Kidney epithelial cell (primary cell): Measurements from ENCODE around the gene UBE2Q1. TPM values are rescaled to one million over a fixed set of nuclear protein-coding genes. Genes with fewer than 3 reads are reported as not detected.

Source experiments
- DNase-seq: peaks from one replicate; pipeline ENCODE4 v3.0.0-alpha.2; 2010; ENCODE audit warnings: low read depth
- H3K27me3 ChIP-seq: 2 replicates; pipeline ENCODE4 v1.6.0; 2011; ENCODE audit warnings: low read length; ENCODE audit not compliant: control insufficient read depth, insufficient read depth
- H3K36me3 ChIP-seq: 2 replicates; pipeline ENCODE4 v1.5.1; 2011; ENCODE audit warnings: low read length; ENCODE audit not compliant: control insufficient read depth, insufficient read depth
- H3K4me3 ChIP-seq: 2 replicates; pipeline ENCODE4 v1.5.1; 2011; ENCODE audit warnings: low read depth, mild to moderate bottlenecking, control low read depth, low read length
- total RNA-seq: library from RNA; depleted of rRNA; stranded (reverse); fragments of >200 nt; gene quantifications from 2 replicates; pipeline ENCODE4 v1.2.3, GENCODE V29; 2015
- TF ChIP-seq, protein P1 (sequence below): IDR thresholded peaks from 2 replicates; pipeline ENCODE4 v1.5.1; 2011; ENCODE audit warnings: mild to moderate bottlenecking, moderate library complexity, low read length, control low read depth, inconsistent platforms; ENCODE audit not compliant: insufficient read depth, poor library complexity, severe bottlenecking

UBE2Q1 gene
- total RNA-seq, 1 donor from 2014 or later = 42.7 TPM

DNA sequence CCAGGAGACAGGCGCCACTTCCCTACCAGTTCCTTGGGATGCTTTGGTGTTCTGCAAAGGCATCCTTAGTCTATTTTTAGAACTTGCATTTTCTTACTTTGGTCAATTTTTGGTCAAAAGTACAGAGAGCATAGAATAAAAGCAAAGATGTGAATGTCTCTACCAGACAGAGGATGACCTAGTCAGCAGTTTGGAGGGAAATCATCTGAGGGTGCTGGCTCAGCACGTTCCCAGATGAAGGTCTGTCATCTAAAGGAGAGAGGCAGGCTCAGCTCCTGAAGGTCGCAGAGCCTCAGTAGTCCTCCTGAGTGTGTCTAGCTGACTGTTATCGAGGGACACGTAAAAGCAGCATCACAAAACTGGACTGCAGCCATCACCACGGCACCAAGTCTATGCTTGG, 24.4 kb upstream of the UBE2Q1 start:
- H3K36me3 ChIP-seq = peaks cover 8% of the 10 kb centered on the region
- no peak for DNase-seq
- TF ChIP-seq, protein P1, sequence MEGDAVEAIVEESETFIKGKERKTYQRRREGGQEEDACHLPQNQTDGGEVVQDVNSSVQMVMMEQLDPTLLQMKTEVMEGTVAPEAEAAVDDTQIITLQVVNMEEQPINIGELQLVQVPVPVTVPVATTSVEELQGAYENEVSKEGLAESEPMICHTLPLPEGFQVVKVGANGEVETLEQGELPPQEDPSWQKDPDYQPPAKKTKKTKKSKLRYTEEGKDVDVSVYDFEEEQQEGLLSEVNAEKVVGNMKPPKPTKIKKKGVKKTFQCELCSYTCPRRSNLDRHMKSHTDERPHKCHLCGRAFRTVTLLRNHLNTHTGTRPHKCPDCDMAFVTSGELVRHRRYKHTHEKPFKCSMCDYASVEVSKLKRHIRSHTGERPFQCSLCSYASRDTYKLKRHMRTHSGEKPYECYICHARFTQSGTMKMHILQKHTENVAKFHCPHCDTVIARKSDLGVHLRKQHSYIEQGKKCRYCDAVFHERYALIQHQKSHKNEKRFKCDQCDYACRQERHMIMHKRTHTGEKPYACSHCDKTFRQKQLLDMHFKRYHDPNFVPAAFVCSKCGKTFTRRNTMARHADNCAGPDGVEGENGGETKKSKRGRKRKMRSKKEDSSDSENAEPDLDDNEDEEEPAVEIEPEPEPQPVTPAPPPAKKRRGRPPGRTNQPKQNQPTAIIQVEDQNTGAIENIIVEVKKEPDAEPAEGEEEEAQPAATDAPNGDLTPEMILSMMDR = no peak
- no peak overlapping the region for H3K4me3 ChIP-seq
- no peaks in the 10 kb centered on the region for H3K27me3 ChIP-seq

DNA sequence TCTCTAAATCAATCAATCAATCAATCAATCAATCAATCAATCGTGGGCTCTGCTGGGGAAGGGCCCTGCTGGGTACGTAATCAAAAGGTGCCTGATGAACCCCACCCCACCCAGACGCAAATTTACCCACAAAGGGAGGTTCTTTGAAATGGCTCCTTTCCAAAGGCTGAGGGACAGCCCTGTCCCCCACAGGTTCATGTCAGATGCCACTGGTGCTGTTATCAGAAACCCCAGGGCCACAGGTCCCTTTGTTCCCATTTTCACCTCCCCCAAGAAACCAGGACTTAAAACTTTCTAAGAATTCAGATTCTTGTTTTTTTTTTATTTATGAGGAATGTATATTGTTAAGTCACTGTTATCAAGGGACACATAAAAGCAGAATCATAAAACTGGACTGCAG, 23.3 kb upstream of the UBE2Q1 start:
- no peak for DNase-seq
- H3K36me3 ChIP-seq = peaks cover 6% of the 10 kb centered on the region
- no peaks in the 10 kb centered on the region for H3K27me3 ChIP-seq
- H3K4me3 ChIP-seq = no peak overlapping the region
- TF ChIP-seq, protein P1 = no peak

DNA sequence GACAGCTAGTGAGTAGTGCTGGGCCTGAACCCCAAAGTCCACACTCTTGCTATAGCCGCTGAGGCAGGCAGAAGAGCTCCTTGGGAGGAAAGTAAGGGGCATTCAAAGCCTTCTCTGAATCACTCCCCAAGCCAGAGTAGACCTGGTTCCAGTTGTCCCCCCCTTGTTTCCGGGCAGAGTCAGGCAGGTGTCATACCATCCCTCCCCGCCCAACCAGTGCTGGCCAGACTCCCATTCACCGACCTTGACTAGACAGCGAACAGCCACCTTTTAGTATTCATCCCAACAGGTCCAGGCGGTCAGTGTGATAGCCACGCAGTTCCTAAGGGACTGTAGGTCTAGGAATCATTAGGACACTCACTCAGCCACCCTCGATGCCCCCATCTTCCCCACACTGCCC, 20.9 kb upstream of the UBE2Q1 start:
- Histone ChIP-seq H3K36me3 (peaks cover 4% of the 10 kb centered on the region), H3K4me3 (no peak overlapping the region)
- TF ChIP-seq, protein P1 = no peak

DNA sequence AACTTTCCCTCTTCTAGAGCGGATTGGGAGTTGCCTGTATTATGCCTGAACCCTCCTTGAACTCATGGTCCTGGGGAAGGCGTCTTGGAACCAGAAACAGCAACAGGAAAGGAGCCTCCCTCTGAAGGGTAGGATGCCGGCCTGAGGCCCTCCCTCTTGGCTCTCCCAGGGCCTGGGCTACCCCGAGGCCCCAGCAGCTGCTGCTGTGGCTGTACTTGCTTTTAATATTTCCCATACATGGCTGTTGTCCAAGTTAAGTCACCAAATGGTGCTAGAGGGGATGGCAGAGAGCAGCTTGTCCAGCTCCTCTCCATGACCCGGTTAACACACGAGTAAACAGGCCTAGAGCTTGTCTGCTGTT, 19.6 kb upstream of the UBE2Q1 start:
- Histone ChIP-seq H3K27me3 (no peaks in the 10 kb centered on the region), H3K36me3 (peaks cover 4% of the 10 kb centered on the region), H3K4me3 (no peak overlapping the region)
- TF ChIP-seq, protein P1 = no peak
- no peak for DNase-seq

More for the DNA sequence above, 20.9 kb upstream of the UBE2Q1 start:
- DNase-seq = no peak
- H3K27me3 ChIP-seq = no peaks in the 10 kb centered on the region

DNA sequence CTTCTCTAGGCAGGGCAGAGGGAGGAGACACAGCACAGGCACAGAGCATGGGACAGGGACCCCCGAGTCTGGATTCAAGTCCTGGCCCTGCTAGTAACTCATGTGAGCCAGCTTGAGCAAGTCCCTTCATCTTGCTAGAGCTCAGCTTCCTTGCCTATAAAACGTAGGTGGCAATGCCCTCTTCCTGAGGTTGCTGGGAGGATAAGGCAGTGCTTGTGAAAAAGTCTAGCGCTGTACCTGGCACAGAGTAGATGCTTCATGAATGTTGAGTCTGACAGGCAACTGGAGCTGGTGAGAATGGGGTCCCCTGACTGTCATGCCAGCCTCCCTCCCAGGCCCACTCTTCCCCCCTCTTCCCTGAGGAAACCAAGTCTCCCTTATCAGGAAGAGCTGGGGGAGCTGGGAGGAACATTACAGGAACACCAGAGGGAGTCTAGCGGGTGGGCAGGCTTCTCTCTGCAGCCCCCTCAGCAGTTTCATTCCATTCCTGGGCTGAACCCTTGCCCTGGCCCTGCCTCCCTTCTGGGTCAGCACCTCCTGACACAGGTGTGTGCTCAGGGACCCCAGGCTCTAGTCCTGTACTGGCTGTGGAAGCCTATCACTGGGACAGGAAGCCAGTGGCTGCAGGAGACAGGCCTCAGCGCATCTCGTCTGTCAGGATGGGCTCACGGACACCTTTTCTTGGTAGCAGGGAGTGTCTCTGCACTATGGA, 19.0 kb upstream of the UBE2Q1 start:
- TF ChIP-seq, protein P1 = no peak
- Histone ChIP-seq H3K4me3 (no peak overlapping the region), H3K27me3 (no peaks in the 10 kb centered on the region), H3K36me3 (peaks cover 1% of the 10 kb centered on the region)
- DNase-seq = no peak

DNA sequence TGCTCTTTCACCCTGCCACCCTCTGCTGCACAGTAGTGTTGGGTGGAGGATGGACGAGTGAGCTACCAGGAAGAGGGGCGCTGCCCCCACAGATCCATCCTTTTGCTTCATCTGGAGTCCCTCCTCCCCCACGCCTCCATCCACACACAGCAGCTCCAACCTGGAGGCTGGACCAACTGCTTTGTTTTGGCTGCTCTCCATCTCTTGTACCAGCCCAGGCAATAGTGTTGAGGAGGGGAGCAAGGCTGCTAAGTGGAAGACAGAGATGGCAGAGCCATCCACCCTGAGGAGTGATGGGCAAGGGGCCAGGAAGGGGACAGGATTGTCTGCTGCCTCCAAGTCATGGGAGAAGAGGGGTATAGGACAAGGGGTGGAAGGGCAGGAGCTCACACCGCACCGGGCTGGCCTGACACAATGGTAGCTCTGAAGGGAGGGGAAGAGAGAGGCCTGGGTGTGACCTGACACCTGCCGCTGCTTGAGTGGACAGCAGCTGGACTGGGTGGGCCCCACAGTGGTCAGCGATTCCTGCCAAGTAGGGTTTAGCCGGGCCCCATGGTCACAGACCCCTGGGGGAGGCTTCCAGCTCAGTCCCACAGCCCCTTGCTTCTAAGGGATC, 17.6 kb upstream of the UBE2Q1 start:
- Histone ChIP-seq H3K27me3 (no peaks in the 10 kb centered on the region), H3K36me3 (peaks cover 1% of the 10 kb centered on the region), H3K4me3 (no peak overlapping the region)
- no peak for DNase-seq
- TF ChIP-seq, protein P1 = no peak
